B cell (primary cell): Measurements from ENCODE around the gene CNKSR3. TPM values are rescaled to one million over a fixed set of nuclear protein-coding genes. Genes with fewer than 3 reads are reported as not detected.

Experiments used
- ATAC-seq: fragments of 200-7000 bp; cut with Tn5 transposase; one replicate; pipeline ENCODE4 v1.10.0; 2021; ENCODE audit warnings: low read depth, mild to moderate bottlenecking, moderate number of reproducible peaks, moderate library complexity
- CTCF ChIA-PET: fragments of 350-600 bp; sonication (Branson Sonifier 250); formaldehyde crosslinking; loops from one replicate; lab custom pipeline; 2021; ENCODE audit warnings: antibody characterized with exemption, inconsistent platforms; lab: Charles Lee
- POLR2A ChIA-PET: fragments of 350-600 bp; sonication (Branson Sonifier 250); formaldehyde crosslinking; loops from one replicate; lab custom pipeline; 2021; ENCODE audit warnings: antibody characterized with exemption; lab: Charles Lee
- DNase-seq: peaks from one replicate; pipeline ENCODE4 v3.0.0; 2013
- H2AFZ ChIP-seq: 2 replicates; pipeline ENCODE4 v1.6.1; 2012; ENCODE audit warnings: mild to moderate bottlenecking, low read depth, low read length; ENCODE audit not compliant: insufficient read depth, poor library complexity, severe bottlenecking
- H3K27ac ChIP-seq, 2 donors: 1 replicate in 1 of 2; 2 replicates in 1 of 2; pipeline ENCODE4 v1.5.1; 2012 to 2013; ENCODE audit warnings: low read length in 2 of 2, mild to moderate bottlenecking in 2 of 2, moderate library complexity in 1 of 2
- H3K27me3 ChIP-seq, 4 experiments: fragments of 200-600 bp in 1 of 4; sonication (generic) in 1 of 4; replicated peaks in 1 of 4; 1 replicate in 2 of 4; 2 replicates in 2 of 4; pipeline versions ENCODE4 v1.6.1 to v1.7.0; 2013 to 2016; ENCODE audit warnings: low read length in 3 of 4, mild to moderate bottlenecking in 2 of 4, mixed read lengths in 1 of 4, moderate library complexity in 1 of 4; ENCODE audit not compliant: insufficient read depth in 4 of 4, control insufficient read depth in 3 of 4; ENCODE audit errors: control extremely low read depth in 1 of 4
- H3K36me3 ChIP-seq, 2 experiments: replicated peaks in 1 of 2; 1 replicate in 1 of 2; 2 replicates in 1 of 2; pipeline versions ENCODE4 v1.6.1 to v1.7.1; 2013; ENCODE audit warnings: low read length in 1 of 2; ENCODE audit not compliant: insufficient read depth in 2 of 2, control insufficient read depth in 1 of 2; ENCODE audit errors: control extremely low read depth in 1 of 2, extremely low read depth in 1 of 2
- H3K4me1 ChIP-seq, 2 donors: fragments of 200-600 bp in 1 of 2; sonication (generic) in 1 of 2; 1 replicate in 1 of 2; 2 replicates in 1 of 2; pipeline versions ENCODE4 v1.5.1 to v1.6.1; 2013 to 2017; ENCODE audit warnings: low read length in 2 of 2; ENCODE audit not compliant: control insufficient read depth in 2 of 2, insufficient read depth in 2 of 2
- H3K4me2 ChIP-seq: replicated peaks from 2 replicates; pipeline ENCODE3; 2012; ENCODE audit warnings: mild to moderate bottlenecking, low read depth, low read length; ENCODE audit not compliant: poor library complexity, severe bottlenecking
- H3K4me3 ChIP-seq, 5 experiments: fragments of 200-600 bp in 1 of 5; sonication (generic) in 1 of 5; 1 replicate in 3 of 5; 2 replicates in 2 of 5; pipeline versions ENCODE4 v1.5.1 to v1.7.0; 2011 to 2016; ENCODE audit warnings: low read length in 4 of 5, mild to moderate bottlenecking in 4 of 5, low read depth in 2 of 5, control low read depth in 1 of 5, moderate library complexity in 1 of 5; ENCODE audit not compliant: insufficient read depth in 1 of 5; ENCODE audit errors: control extremely low read depth in 1 of 5, extremely low read depth in 1 of 5
- H3K79me2 ChIP-seq: fragments of 200-600 bp; sonication (generic); one replicate; pipeline ENCODE4 v1.6.0; 2016; ENCODE audit warnings: low read length; ENCODE audit not compliant: control insufficient read depth, insufficient read depth
- H3K9ac ChIP-seq: fragments of 200-600 bp; sonication (generic); 2 replicates; pipeline ENCODE4 v1.6.1; 2017; ENCODE audit warnings: mild to moderate bottlenecking, low read length, moderate library complexity
- H3K9me3 ChIP-seq, 3 donors: one replicate each; pipeline versions ENCODE4 v1.6.1 to v1.7.1; 2013; ENCODE audit warnings: low read length in 2 of 3; ENCODE audit not compliant: control insufficient read depth in 2 of 3, insufficient read depth in 1 of 3; ENCODE audit errors: control extremely low read depth in 1 of 3
- H4K20me1 ChIP-seq: 2 replicates; pipeline ENCODE4 v1.6.0; 2012; ENCODE audit warnings: mild to moderate bottlenecking, low read length; ENCODE audit not compliant: insufficient read depth, control insufficient read depth, poor library complexity, severe bottlenecking
- H3K27ac Mint-ChIP-seq: one replicate; pipeline ENCODE4 v1.8.0; 2021; ENCODE audit warnings: mixed read lengths
- H3K27me3 Mint-ChIP-seq: one replicate; pipeline ENCODE4 v1.8.0; 2021; ENCODE audit warnings: mixed read lengths
- H3K4me1 Mint-ChIP-seq: one replicate; pipeline ENCODE4 v1.8.0; 2021; ENCODE audit warnings: mixed read lengths
- H3K4me3 Mint-ChIP-seq: one replicate; pipeline ENCODE4 v1.8.0; 2021; ENCODE audit warnings: mixed read lengths
- H3K9me3 Mint-ChIP-seq: one replicate; pipeline ENCODE4 v1.8.0; 2022; ENCODE audit warnings: mixed read lengths; ENCODE audit not compliant: insufficient read depth
- EZH2 ChIP-seq: IDR thresholded peaks from 2 replicates; pipeline ENCODE4 v1.6.1; 2012; ENCODE audit warnings: borderline replicate concordance, low read depth, mild to moderate bottlenecking, moderate library complexity, low read length; ENCODE audit not compliant: insufficient read depth, poor library complexity, severe bottlenecking
- WGBS: methylation state at CpG from one replicate; pipeline ENCODE4 v1.1.5; 2013; ENCODE audit warnings: missing lambda C conversion rate; ENCODE audit not compliant: insufficient coverage; 5-methylcytosine and 5-hydroxymethylcytosine counted together
- intact Hi-C: fragments of 100-400 bp; cut with micrococcal nuclease; formaldehyde crosslinking; loops from one replicate; pipeline ENCODE4 v1.10.0; 2022
- polyA plus RNA-seq: library from polyadenylated mRNA; depleted of rRNA; stranded (reverse); fragments of >200 nt; gene quantifications from 2 replicates; pipeline ENCODE4 v1.2.3, GENCODE V29; 2012
- total RNA-seq, 2 donors: library from RNA; stranded (reverse); fragments of 120-200 nt in 1 of 2; gene quantifications; 1 replicate in 1 of 2; 2 replicates in 1 of 2; pipeline versions ENCODE4 v1.2.3 to v1.2.4, GENCODE V29; 2013 to 2022
- TF ChIP-seq, protein P1 (sequence below): fragments of 200-600 bp; IDR thresholded peaks from one replicate; pipeline ENCODE4 v1.8.0; 2022; ENCODE audit warnings: antibody characterized with exemption, mild to moderate bottlenecking

CNKSR3 gene
- total and polyA plus RNA-seq, 2 donors (not counting 1 experiment from before 2014, with no cell fraction given): not detected

GRCh38 chr6:154370545-154370944, 139.9 kb downstream of the CNKSR3 start:
- ATAC-seq: no peak
- Histone ChIP-seq H3K36me3 (no peaks in the 10 kb centered on the region), H3K9ac (no peak overlapping the region), H2AFZ (no peak overlapping the region), H3K4me2 (no peak overlapping the region), H3K4me3 (no peak overlapping the region), H3K27ac (no peak overlapping the region), H4K20me1 (no peaks in the 10 kb centered on the region), H3K4me1 (no peaks in the 10 kb centered on the region), H3K27me3 (no peaks in the 10 kb centered on the region), H3K79me2 (no peaks in the 10 kb centered on the region), H3K9me3 (no peaks in the 10 kb centered on the region)
- Mint-ChIP-seq H3K9me3 (no peaks in the 10 kb centered on the region), H3K4me3 (no peak overlapping the region), H3K27me3 (peaks cover 6% of the 10 kb centered on the region), H3K4me1 (no peaks in the 10 kb centered on the region), H3K27ac (no peak overlapping the region)
- WGBS: no CpG with 5 or more reads among the region's 4 CpGs
- DNase-seq: no peak
- CTCF ChIA-PET: interaction anchor here (1.3 to 2.7 kb wide), 3 partner anchors 209 to 217 kb away, joined by 3 to 19 read pairs (median 13); no protein-coding TSS in a partner anchor
- intact Hi-C loops: no loop called here
- POLR2A ChIA-PET: no interaction called here
- no peak for TF ChIP-seq EZH2
- TF ChIP-seq, protein P1, sequence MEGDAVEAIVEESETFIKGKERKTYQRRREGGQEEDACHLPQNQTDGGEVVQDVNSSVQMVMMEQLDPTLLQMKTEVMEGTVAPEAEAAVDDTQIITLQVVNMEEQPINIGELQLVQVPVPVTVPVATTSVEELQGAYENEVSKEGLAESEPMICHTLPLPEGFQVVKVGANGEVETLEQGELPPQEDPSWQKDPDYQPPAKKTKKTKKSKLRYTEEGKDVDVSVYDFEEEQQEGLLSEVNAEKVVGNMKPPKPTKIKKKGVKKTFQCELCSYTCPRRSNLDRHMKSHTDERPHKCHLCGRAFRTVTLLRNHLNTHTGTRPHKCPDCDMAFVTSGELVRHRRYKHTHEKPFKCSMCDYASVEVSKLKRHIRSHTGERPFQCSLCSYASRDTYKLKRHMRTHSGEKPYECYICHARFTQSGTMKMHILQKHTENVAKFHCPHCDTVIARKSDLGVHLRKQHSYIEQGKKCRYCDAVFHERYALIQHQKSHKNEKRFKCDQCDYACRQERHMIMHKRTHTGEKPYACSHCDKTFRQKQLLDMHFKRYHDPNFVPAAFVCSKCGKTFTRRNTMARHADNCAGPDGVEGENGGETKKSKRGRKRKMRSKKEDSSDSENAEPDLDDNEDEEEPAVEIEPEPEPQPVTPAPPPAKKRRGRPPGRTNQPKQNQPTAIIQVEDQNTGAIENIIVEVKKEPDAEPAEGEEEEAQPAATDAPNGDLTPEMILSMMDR: no peak

- Histone ChIP-seq H3K4me2 (no peak overlapping the region), H2AFZ (no peak overlapping the region), H4K20me1 (no peaks in the 10 kb centered on the region), H3K9me3 (no peaks in the 10 kb centered on the region), H3K27ac (no peak overlapping the region), H3K79me2 (no peaks in the 10 kb centered on the region), H3K36me3 (no peaks in the 10 kb centered on the region), H3K4me1 (no peaks in the 10 kb centered on the region), H3K4me3 (no peak overlapping the region), H3K27me3 (no peaks in the 10 kb centered on the region), H3K9ac (no peak overlapping the region)
- intact Hi-C loops: no loop called here
- Mint-ChIP-seq H3K9me3 (no peaks in the 10 kb centered on the region), H3K4me3 (no peak overlapping the region), H3K27ac (no peak overlapping the region), H3K27me3 (peaks cover 8% of the 10 kb centered on the region), H3K4me1 (no peaks in the 10 kb centered on the region)
- WGBS: 90% methylated on average over 4 of the region's 9 CpGs
- POLR2A ChIA-PET: no interaction called here
- DNase-seq (no peak), ATAC-seq (no peak)
- TF ChIP-seq, protein P1: no peak
- no peak for TF ChIP-seq EZH2
- CTCF ChIA-PET: no interaction called here
Observed at GRCh38 chr6:154367839-154368695, 142.4 kb downstream of the CNKSR3 start.
